ENCODE measurements around the gene DAZAP1. TPM values are rescaled to one million over a fixed set of nuclear protein-coding genes. Genes with fewer than 3 reads are reported as not detected.

The DAZAP1 gene
- total RNA-seq, 2 experiments from 2014 or later: 128 to 133 TPM

GRCh38 chr19:1382250-1382649 is 25.1 kb upstream of the DAZAP1 start:
- POLR2A ChIA-PET: interaction anchor here (0.8 kb wide), 1 partner anchor 102 kb away, joined by 3 read pairs; no protein-coding TSS in a partner anchor
- ATAC-seq (ENCODE audit: poor library complexity): no peak
- no peak overlapping the region for H3K4me3 Mint-ChIP-seq

GRCh38 chr19:1383017-1383311 is 24.4 kb upstream of the DAZAP1 start:
- peak overlapping the region; percentile 97 for H3K4me3 Mint-ChIP-seq

More at GRCh38 chr19:1382250-1382649, 25.1 kb upstream of the DAZAP1 start:
- Mint-ChIP-seq H3K27ac (peak overlapping the region; percentile 98), H3K27me3 (peaks cover 11% of the 10 kb centered on the region), H3K36me3 (ENCODE audit: low read depth) (peaks cover 24% of the 10 kb centered on the region), H3K9me3 (no peaks in the 10 kb centered on the region), H3K4me1 (ENCODE audit: low read depth) (peaks cover 19% of the 10 kb centered on the region)
- peak in 1 of 14 experiments; percentile 39 for DNase-seq
- H3K4me3 ChIP-seq (ENCODE audit: low read length): no peak overlapping the region
- peaks cover 34% of the 10 kb centered on the region for H3K4me1 ChIP-seq (ENCODE audit: insufficient read depth, low read length)
- intact Hi-C loops (cut with DNase I, micrococcal nuclease): no loop called here
- H3K36me3 ChIP-seq (ENCODE audit: insufficient read depth, low read length): peaks cover 13% of the 10 kb centered on the region
- H3K9me3 ChIP-seq (ENCODE audit: control insufficient read depth in 1 of 2, insufficient read depth in 1 of 2, low read length in 2 of 2): no peaks in the 10 kb centered on the region
- no peak overlapping the region for H3K27ac ChIP-seq (ENCODE audit: low read depth in 1 of 2, low read length in 2 of 2)
- no peaks in the 10 kb centered on the region for H3K27me3 ChIP-seq (ENCODE audit: control insufficient read depth in 1 of 2, insufficient read depth in 2 of 2, low read length in 2 of 2)
- no peak for TF ChIP-seq CTCF (IDR thresholded peaks at IDR 0.05)
- CTCF ChIA-PET: interaction anchor here (0.9 to 2.0 kb wide), 2 partner anchors 10 to 138 kb away, joined by 4 to 8 read pairs; no protein-coding TSS in a partner anchor

More at GRCh38 chr19:1383017-1383311, 24.4 kb upstream of the DAZAP1 start:
- Mint-ChIP-seq H3K27me3 (peaks cover 11% of the 10 kb centered on the region), H3K36me3 (ENCODE audit: low read depth) (peaks cover 26% of the 10 kb centered on the region), H3K4me1 (ENCODE audit: low read depth) (peaks cover 19% of the 10 kb centered on the region), H3K27ac (peak overlapping the region; percentile 98), H3K9me3 (no peaks in the 10 kb centered on the region)
- no peak for ATAC-seq (ENCODE audit: poor library complexity)
- TF ChIP-seq CTCF (IDR thresholded peaks at IDR 0.05): no peak
- H3K4me3 ChIP-seq (ENCODE audit: low read length): peak overlapping the region; percentile 92
- intact Hi-C loops (cut with DNase I, micrococcal nuclease): loop anchor here (1.0 kb wide), 4 partner anchors 23 to 96 kb away; partner anchors contain the start of genes C19orf25 (in 1 of the 2) and DAZAP1 (in 1 of the 2)
- ChIA-PET POLR2A (interaction anchor here (0.5 to 1.2 kb wide), 15 partner anchors 15 to 473 kb away, joined by 3 to 17 read pairs (median 3); partner anchors contain the start of genes CIRBP and FAM174C), CTCF (interaction anchor here (0.7 to 2.0 kb wide), 3 partner anchors 103 to 455 kb away, joined by 3 to 8 read pairs (median 3); no protein-coding TSS in a partner anchor)
- H3K4me1 ChIP-seq (ENCODE audit: insufficient read depth, low read length): peaks cover 34% of the 10 kb centered on the region
- H3K27me3 ChIP-seq (ENCODE audit: control insufficient read depth in 1 of 2, insufficient read depth in 2 of 2, low read length in 2 of 2): no peaks in the 10 kb centered on the region
- no peak for DNase-seq
- H3K36me3 ChIP-seq (ENCODE audit: insufficient read depth, low read length): peaks cover 11% of the 10 kb centered on the region
- H3K9me3 ChIP-seq (ENCODE audit: control insufficient read depth in 1 of 2, insufficient read depth in 1 of 2, low read length in 2 of 2): no peaks in the 10 kb centered on the region
- H3K27ac ChIP-seq (ENCODE audit: low read depth in 1 of 2, low read length in 2 of 2): no peak overlapping the region

Data from CD4-positive, alpha-beta T cell (primary cell).